Measurements from ENCODE around the gene TMEM115.

TMEM115 gene

GRCh38 chr3:50380405-50381085 lies 21.2 kb upstream of the TMEM115 start:
- Histone ChIP-seq H3K9me3 (no peaks in the 10 kb centered on the region), H3K4me2 (peak overlapping the region; percentile 39; the same call in 1 of the 2 replicates), H3K27ac (no peak overlapping the region), H3K36me3 (no peaks in the 10 kb centered on the region), H3K27me3 (no peaks in the 10 kb centered on the region), H4K20me1 (no peaks in the 10 kb centered on the region), H3K4me3 (no peak overlapping the region), H3K9ac (no peak overlapping the region), H3K4me1 (peaks cover 17% of the 10 kb centered on the region)
- no peak for TF ChIP-seq Cebpa-rat (IDR thresholded peaks at IDR 0.05)

GRCh38 chr3:50378757-50379156 lies 19.4 kb upstream of the TMEM115 start:
- Histone ChIP-seq H3K36me3 (no peaks in the 10 kb centered on the region), H3K4me2 (no peak overlapping the region), H3K27ac (no peak overlapping the region), H3K4me3 (no peak overlapping the region), H3K9me3 (no peaks in the 10 kb centered on the region), H3K9ac (no peak overlapping the region), H3K27me3 (no peaks in the 10 kb centered on the region), H4K20me1 (no peaks in the 10 kb centered on the region), H3K4me1 (peaks cover 27% of the 10 kb centered on the region)
- TF ChIP-seq Cebpa-rat (IDR thresholded peaks at IDR 0.05): no peak

GRCh38 chr3:50378024-50378423 lies 18.7 kb upstream of the TMEM115 start:
- Histone ChIP-seq H3K27me3 (no peaks in the 10 kb centered on the region), H3K36me3 (no peaks in the 10 kb centered on the region), H3K4me1 (peaks cover 30% of the 10 kb centered on the region), H4K20me1 (no peaks in the 10 kb centered on the region), H3K9me3 (no peaks in the 10 kb centered on the region), H3K4me2 (no peak overlapping the region), H3K27ac (no peak overlapping the region), H3K4me3 (no peak overlapping the region), H3K9ac (no peak overlapping the region)
- TF ChIP-seq Cebpa-rat (IDR thresholded peaks at IDR 0.05): no peak

GRCh38 chr3:50375258-50375931 lies 16.1 kb upstream of the TMEM115 start:
- Histone ChIP-seq H3K4me3 (no peak overlapping the region), H3K27ac (peak overlapping the region; percentile 35), H3K4me2 (peak overlapping the region; percentile 40; the same call in 1 of the 2 replicates), H3K9me3 (no peaks in the 10 kb centered on the region), H3K9ac (no peak overlapping the region), H3K36me3 (no peaks in the 10 kb centered on the region), H3K4me1 (peaks cover 35% of the 10 kb centered on the region), H4K20me1 (no peaks in the 10 kb centered on the region), H3K27me3 (no peaks in the 10 kb centered on the region)
- TF ChIP-seq Cebpa-rat (IDR thresholded peaks at IDR 0.05): no peak

GRCh38 chr3:50374363-50375257 lies 15.3 kb upstream of the TMEM115 start:
- no peak for TF ChIP-seq Cebpa-rat (IDR thresholded peaks at IDR 0.05)
- Histone ChIP-seq H3K4me1 (peaks cover 35% of the 10 kb centered on the region), H3K4me2 (peak overlapping the region; percentile 40), H4K20me1 (no peaks in the 10 kb centered on the region), H3K36me3 (no peaks in the 10 kb centered on the region), H3K27me3 (no peaks in the 10 kb centered on the region), H3K9me3 (no peaks in the 10 kb centered on the region), H3K4me3 (no peak overlapping the region), H3K27ac (peak overlapping the region; percentile 35), H3K9ac (no peak overlapping the region)

- H3K27ac ChIP-seq: no peak overlapping the region
- no peak for TF ChIP-seq Cebpa-rat (IDR thresholded peaks at IDR 0.05)
Observed at GRCh38 chr3:50373146-50374051, 14.1 kb upstream of the TMEM115 start.

GRCh38 chr3:50372349-50372748 lies 13.0 kb upstream of the TMEM115 start:
- Histone ChIP-seq H4K20me1 (no peaks in the 10 kb centered on the region), H3K9me3 (no peaks in the 10 kb centered on the region), H3K9ac (no peak overlapping the region; the same call in 1 of the 2 replicates), H3K27ac (peak overlapping the region; percentile 53; the same call in 1 of the 2 replicates), H3K4me2 (peak overlapping the region; percentile 43), H3K4me1 (peaks cover 46% of the 10 kb centered on the region), H3K27me3 (no peaks in the 10 kb centered on the region), H3K4me3 (no peak overlapping the region), H3K36me3 (no peaks in the 10 kb centered on the region)
- TF ChIP-seq Cebpa-rat (IDR thresholded peaks at IDR 0.05): no peak

More at GRCh38 chr3:50373146-50374051, 14.1 kb upstream of the TMEM115 start:
- peaks cover 41% of the 10 kb centered on the region for H3K4me1 ChIP-seq
- 0 out of 2 replicates have a peak overlapping the region, but pooled peaks have one; percentile 10 for H3K9ac ChIP-seq
- no peak overlapping the region; the same call in 1 of the 2 replicates for H3K4me2 ChIP-seq
- H3K27me3 ChIP-seq: no peaks in the 10 kb centered on the region
- H3K36me3 ChIP-seq: no peaks in the 10 kb centered on the region
- no peaks in the 10 kb centered on the region for H4K20me1 ChIP-seq
- H3K4me3 ChIP-seq: no peak overlapping the region
- H3K9me3 ChIP-seq: no peaks in the 10 kb centered on the region

- no peak overlapping the region for H3K4me2 ChIP-seq
- H4K20me1 ChIP-seq: no peaks in the 10 kb centered on the region
- H3K27ac ChIP-seq: no peak overlapping the region
- no peaks in the 10 kb centered on the region for H3K27me3 ChIP-seq
- no peak overlapping the region for H3K4me3 ChIP-seq
- H3K36me3 ChIP-seq: no peaks in the 10 kb centered on the region
- no peaks in the 10 kb centered on the region for H3K9me3 ChIP-seq
- peaks cover 51% of the 10 kb centered on the region for H3K4me1 ChIP-seq
- no peak for TF ChIP-seq Cebpa-rat (IDR thresholded peaks at IDR 0.05)
- H3K9ac ChIP-seq: no peak overlapping the region
Observed at GRCh38 chr3:50371133-50371685, 11.9 kb upstream of the TMEM115 start.
